Endothelial cell of umbilical vein (primary cell): ENCODE data around the gene STARD3NL. TPM values are rescaled to one million over a fixed set of nuclear protein-coding genes. Genes with fewer than 3 reads are reported as not detected.

ENCODE experiments used
- BruUV-seq: library from RNA; stranded (reverse); fragments of 400-500 nt; replicated peaks from 2 replicates; lab custom pipeline; 2021; lab: Mats Ljungman, UMichigan
- CTCF ChIA-PET: fragments of 300-600, 350-600 bp; sonication (Branson Sonifier 250); formaldehyde crosslinking; loops from one replicate; lab custom pipeline; 2021; ENCODE audit warnings: antibody characterized with exemption, inconsistent platforms; lab: Charles Lee
- POLR2A ChIA-PET: fragments of 300-600, 350-600 bp; sonication (Branson Sonifier 250); formaldehyde crosslinking; loops from one replicate; lab custom pipeline; 2021; ENCODE audit warnings: antibody characterized with exemption, inconsistent platforms; lab: Charles Lee
- DNase-seq: peaks from one replicate; pipeline ENCODE4 v3.0.0-alpha.2; 2011; ENCODE audit warnings: low read depth, low spot score
- FAIRE-seq: peaks from 2 replicates; lab custom pipeline; 2011; peaks lifted over from hg19 to GRCh38; lab: Jason Lieb, UNC
- H2AFZ ChIP-seq: 2 replicates; pipeline ENCODE4 v1.6.0; 2012; ENCODE audit warnings: low read depth, low read length, control low read depth, inconsistent platforms
- H3K27ac ChIP-seq: 2 replicates; pipeline ENCODE4 v1.5.1; 2011; ENCODE audit warnings: low read depth, mild to moderate bottlenecking, control low read depth, low read length, moderate library complexity; ENCODE audit not compliant: insufficient read depth
- H3K27me3 ChIP-seq, 2 experiments: 2 replicates each; pipeline versions ENCODE4 v1.6.0 to v1.6.1; 2011; ENCODE audit warnings: low read length in 2 of 2, mixed read lengths in 1 of 2; ENCODE audit not compliant: control insufficient read depth in 2 of 2, insufficient read depth in 2 of 2
- H3K36me3 ChIP-seq, 2 experiments: 2 replicates in 1 of 2; 3 replicates in 1 of 2; pipeline ENCODE4 v1.5.1; 2011; ENCODE audit warnings: low read length in 2 of 2, mild to moderate bottlenecking in 1 of 2, moderate library complexity in 1 of 2; ENCODE audit not compliant: control insufficient read depth in 2 of 2, insufficient read depth in 2 of 2; ENCODE audit errors: extremely low read depth in 1 of 2
- H3K4me1 ChIP-seq: 3 replicates; pipeline ENCODE4 v1.5.1; 2011; ENCODE audit warnings: mild to moderate bottlenecking, low read length; ENCODE audit not compliant: control insufficient read depth, insufficient read depth; ENCODE audit errors: extremely low read depth
- H3K4me2 ChIP-seq: 2 replicates; pipeline ENCODE4 v1.6.1; 2011; ENCODE audit warnings: low read length, control low read depth, mixed read lengths; ENCODE audit not compliant: insufficient read depth
- H3K4me3 ChIP-seq, 3 experiments: fragments of 200-600 bp in 1 of 3; sonication (generic), shearing (Covaris generic) in 1 of 3; replicated peaks in 1 of 3; 2 replicates each; pipeline ENCODE4 v1.5.1; 2011 to 2016; ENCODE audit warnings: control low read depth in 3 of 3, low read length in 3 of 3, mild to moderate bottlenecking in 2 of 3, inconsistent platforms in 1 of 3, low read depth in 1 of 3, moderate library complexity in 1 of 3; ENCODE audit not compliant: insufficient read depth in 1 of 3
- H3K79me2 ChIP-seq: 2 replicates; pipeline ENCODE4 v1.6.0; 2012; ENCODE audit warnings: low read length, inconsistent platforms; ENCODE audit not compliant: control insufficient read depth, insufficient read depth
- H3K9ac ChIP-seq: replicated peaks from 2 replicates; pipeline ENCODE3; 2011; ENCODE audit warnings: low read length, control low read depth; ENCODE audit not compliant: insufficient read depth; ENCODE audit errors: extremely low read depth
- H3K9me1 ChIP-seq: replicated peaks from 3 replicates; pipeline ENCODE4 v1.6.0; 2011; ENCODE audit warnings: mild to moderate bottlenecking, low read length; ENCODE audit not compliant: control insufficient read depth, insufficient read depth; ENCODE audit errors: extremely low read depth
- H3K9me3 ChIP-seq: replicated peaks from 2 replicates; pipeline ENCODE4 v1.5.1; 2012; ENCODE audit warnings: low read length, inconsistent platforms; ENCODE audit not compliant: control insufficient read depth, insufficient read depth
- H4K20me1 ChIP-seq: replicated peaks from 2 replicates; pipeline ENCODE3; 2011; ENCODE audit warnings: mild to moderate bottlenecking, low read length; ENCODE audit not compliant: control insufficient read depth, insufficient read depth; ENCODE audit errors: extremely low read depth
- EZH2 ChIP-seq: IDR thresholded peaks from 2 replicates; pipeline ENCODE4 v1.6.1; 2012; ENCODE audit warnings: borderline replicate concordance, low read depth, mild to moderate bottlenecking, moderate library complexity, low read length, inconsistent platforms; ENCODE audit not compliant: severe bottlenecking
- FOS ChIP-seq: IDR thresholded peaks from 2 replicates; pipeline ENCODE4 v1.6.1; 2011; ENCODE audit warnings: mild to moderate bottlenecking, low read length, moderate library complexity, borderline replicate concordance; ENCODE audit not compliant: insufficient read depth
- GATA2 ChIP-seq: IDR thresholded peaks from 2 replicates; pipeline ENCODE4 v1.7.0; 2011; ENCODE audit warnings: low read depth, mild to moderate bottlenecking, moderate library complexity, mixed read lengths, low read length; ENCODE audit not compliant: insufficient read length, insufficient read depth
- JUN ChIP-seq: IDR thresholded peaks from 2 replicates; pipeline ENCODE4 v1.6.1; 2011; ENCODE audit warnings: borderline replicate concordance, low read depth; ENCODE audit not compliant: insufficient read length, insufficient read depth
- MYC ChIP-seq: IDR thresholded peaks from one replicate; pipeline ENCODE4 v1.6.1; 2011; ENCODE audit warnings: mild to moderate bottlenecking, low read depth, low read length
- POLR2A ChIP-seq: IDR thresholded peaks from 2 replicates; pipeline ENCODE4 v1.6.1; 2012; ENCODE audit warnings: low read depth, mild to moderate bottlenecking, control low read depth, low read length
- POLR2AphosphoS5 ChIP-seq: IDR thresholded peaks from 2 replicates; pipeline ENCODE4 v1.6.1; 2012; ENCODE audit warnings: low read depth, mild to moderate bottlenecking, control low read depth, low read length, moderate library complexity; ENCODE audit not compliant: insufficient read depth
- dilution Hi-C: fragments of 300-500 bp; cut with MboI; formaldehyde crosslinking; loops from one replicate; pipeline ENCODE4 v1.15.0; 2019; ENCODE audit warnings: low sequenced_read_pairs; ENCODE audit not compliant: extremely low pct_ligation_motif_present
- intact Hi-C: fragments of 100-400 bp; cut with micrococcal nuclease; formaldehyde crosslinking; loops from one replicate; pipeline ENCODE4 v1.10.0; 2022
- polyA plus RNA-seq, 4 experiments: library from polyadenylated mRNA; depleted of rRNA in 3 of 4; stranded (reverse) in 3 of 4; unstranded in 1 of 4; fragments of >200 nt; gene quantifications; 2 replicates each; pipeline versions ENCODE4 v1.2.1 to v1.2.3, GENCODE V29; 2011 to 2012; ENCODE audit warnings: missing spikeins in 1 of 4
- total RNA-seq: library from RNA; stranded (reverse); gene quantifications from 2 replicates; pipeline ENCODE4 v1.2.3, GENCODE V29; 2021
- TF ChIP-seq, protein P1 (sequence below), 2 donors: IDR thresholded peaks; 1 replicate in 1 of 2; 2 replicates in 1 of 2; pipeline ENCODE4 v1.5.1; 2011; ENCODE audit warnings: low read length in 2 of 2, mild to moderate bottlenecking in 2 of 2, moderate library complexity in 2 of 2, control low read depth in 1 of 2, inconsistent platforms in 1 of 2, low read depth in 1 of 2; ENCODE audit not compliant: insufficient read depth in 1 of 2; ENCODE audit errors: extremely low read depth in 1 of 2

Gene STARD3NL
- total and polyA plus RNA-seq, 2 donors (not counting 3 experiments of a cell fraction or from before 2014, with no cell fraction given) = 52.8 to 73.6 TPM

DNA sequence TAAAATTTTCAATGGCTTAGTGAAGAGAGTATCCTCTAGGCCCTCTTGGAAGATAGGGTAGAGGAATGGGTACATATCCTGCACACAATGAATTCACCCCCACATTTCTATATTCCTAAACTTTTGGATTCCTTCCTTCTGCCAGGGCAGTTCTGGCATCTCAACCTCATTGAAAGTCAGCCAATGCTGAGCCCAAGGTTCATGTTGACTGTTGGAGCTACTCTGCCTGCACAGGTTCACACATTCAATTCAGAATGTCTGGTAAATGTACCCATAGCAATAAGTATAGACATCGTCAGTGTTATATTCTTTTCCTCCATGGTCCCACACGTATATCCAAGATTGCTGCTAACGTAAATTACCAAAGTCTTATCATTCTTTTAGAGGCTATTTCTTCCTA, 48.9 kb upstream of the STARD3NL start:
- no TSS peak for BruUV-seq
- ChIA-PET CTCF (no interaction called here), POLR2A (no interaction called here)
- H3K36me3 ChIP-seq = no peaks in the 10 kb centered on the region
- H3K9me3 ChIP-seq = no peaks in the 10 kb centered on the region
- no peaks in the 10 kb centered on the region for H3K4me1 ChIP-seq
- H3K9me1 ChIP-seq = no peaks in the 10 kb centered on the region
- dilution Hi-C loops = no loop called here
- no peaks in the 10 kb centered on the region for H4K20me1 ChIP-seq
- no peak overlapping the region for H3K4me2 ChIP-seq
- DNase-seq (no peak), FAIRE-seq (no peak)
- intact Hi-C loops = no loop called here
- H3K9ac ChIP-seq = no peak overlapping the region
- H3K79me2 ChIP-seq = no peaks in the 10 kb centered on the region
- no peak overlapping the region for H2AFZ ChIP-seq
- TF ChIP-seq POLR2AphosphoS5 (no peak), GATA2 (no peak), MYC (no peak)
- H3K27ac ChIP-seq = no peak overlapping the region
- H3K27me3 ChIP-seq = peaks cover 0 to 4% of the 10 kb centered on the region in 2 experiments
- H3K4me3 ChIP-seq = no peak overlapping the region

DNA sequence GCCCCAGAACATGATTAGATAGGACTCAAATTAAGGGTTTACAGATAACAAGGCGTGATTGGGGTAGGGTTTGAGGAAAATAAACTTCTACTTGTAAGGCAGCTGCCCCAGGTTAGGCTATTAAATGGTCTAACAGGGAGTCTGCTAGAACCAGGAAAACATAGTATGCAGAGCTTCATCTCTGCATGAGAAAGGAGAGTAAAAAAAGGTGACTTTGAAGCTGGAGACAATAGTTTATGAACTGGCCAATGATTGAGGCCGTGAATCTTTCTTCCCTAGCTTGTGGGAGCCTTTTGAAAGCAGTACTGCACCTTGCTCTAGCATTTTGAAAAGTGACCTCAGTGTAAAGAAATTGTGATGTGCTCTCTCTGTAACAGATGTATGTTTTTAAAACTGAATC, 48.5 kb upstream of the STARD3NL start:
- Histone ChIP-seq H3K27ac (no peak overlapping the region), H2AFZ (no peak overlapping the region), H3K27me3 (peaks cover 0 to 4% of the 10 kb centered on the region in 2 experiments), H3K36me3 (no peaks in the 10 kb centered on the region), H3K9ac (no peak overlapping the region), H3K9me1 (no peaks in the 10 kb centered on the region), H3K9me3 (no peaks in the 10 kb centered on the region), H3K4me1 (no peaks in the 10 kb centered on the region), H4K20me1 (no peaks in the 10 kb centered on the region), H3K4me2 (no peak overlapping the region), H3K79me2 (no peaks in the 10 kb centered on the region), H3K4me3 (no peak overlapping the region)
- no peak for FAIRE-seq
- DNase-seq = no peak
- intact Hi-C loops (no loop called here), dilution Hi-C loops (no loop called here)
- BruUV-seq = no TSS peak
- ChIA-PET POLR2A (no interaction called here), CTCF (no interaction called here)
- TF ChIP-seq, protein P1, sequence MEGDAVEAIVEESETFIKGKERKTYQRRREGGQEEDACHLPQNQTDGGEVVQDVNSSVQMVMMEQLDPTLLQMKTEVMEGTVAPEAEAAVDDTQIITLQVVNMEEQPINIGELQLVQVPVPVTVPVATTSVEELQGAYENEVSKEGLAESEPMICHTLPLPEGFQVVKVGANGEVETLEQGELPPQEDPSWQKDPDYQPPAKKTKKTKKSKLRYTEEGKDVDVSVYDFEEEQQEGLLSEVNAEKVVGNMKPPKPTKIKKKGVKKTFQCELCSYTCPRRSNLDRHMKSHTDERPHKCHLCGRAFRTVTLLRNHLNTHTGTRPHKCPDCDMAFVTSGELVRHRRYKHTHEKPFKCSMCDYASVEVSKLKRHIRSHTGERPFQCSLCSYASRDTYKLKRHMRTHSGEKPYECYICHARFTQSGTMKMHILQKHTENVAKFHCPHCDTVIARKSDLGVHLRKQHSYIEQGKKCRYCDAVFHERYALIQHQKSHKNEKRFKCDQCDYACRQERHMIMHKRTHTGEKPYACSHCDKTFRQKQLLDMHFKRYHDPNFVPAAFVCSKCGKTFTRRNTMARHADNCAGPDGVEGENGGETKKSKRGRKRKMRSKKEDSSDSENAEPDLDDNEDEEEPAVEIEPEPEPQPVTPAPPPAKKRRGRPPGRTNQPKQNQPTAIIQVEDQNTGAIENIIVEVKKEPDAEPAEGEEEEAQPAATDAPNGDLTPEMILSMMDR (IDR thresholded peaks at IDR 0.05; ENCODE audit: extremely low read depth in 1 of 2, insufficient read depth in 1 of 2, low read depth in 1 of 2, low read length in 2 of 2) = no peak
- TF ChIP-seq GATA2 (no peak), FOS (no peak), EZH2 (no peak), JUN (no peak), MYC (no peak), POLR2A (no peak)
